B cell (primary cell): ENCODE data around the gene ASH1L. TPM values are rescaled to one million over a fixed set of nuclear protein-coding genes. Genes with fewer than 3 reads are reported as not detected.

Experiments used
- ATAC-seq: fragments of 200-7000 bp; cut with Tn5 transposase; one replicate; pipeline ENCODE4 v1.10.0; 2021; ENCODE audit warnings: low read depth, mild to moderate bottlenecking, moderate number of reproducible peaks, moderate library complexity
- CTCF ChIA-PET: fragments of 350-600 bp; sonication (Branson Sonifier 250); formaldehyde crosslinking; loops from one replicate; lab custom pipeline; 2021; ENCODE audit warnings: antibody characterized with exemption, inconsistent platforms; lab: Charles Lee
- POLR2A ChIA-PET: fragments of 350-600 bp; sonication (Branson Sonifier 250); formaldehyde crosslinking; loops from one replicate; lab custom pipeline; 2021; ENCODE audit warnings: antibody characterized with exemption; lab: Charles Lee
- DNase-seq: peaks from one replicate; pipeline ENCODE4 v3.0.0; 2013
- H2AFZ ChIP-seq: 2 replicates; pipeline ENCODE4 v1.6.1; 2012; ENCODE audit warnings: mild to moderate bottlenecking, low read depth, low read length; ENCODE audit not compliant: insufficient read depth, poor library complexity, severe bottlenecking
- H3K27ac ChIP-seq, 2 donors: 1 replicate in 1 of 2; 2 replicates in 1 of 2; pipeline ENCODE4 v1.5.1; 2012 to 2013; ENCODE audit warnings: low read length in 2 of 2, mild to moderate bottlenecking in 2 of 2, moderate library complexity in 1 of 2
- H3K27me3 ChIP-seq, 4 experiments: fragments of 200-600 bp in 1 of 4; sonication (generic) in 1 of 4; replicated peaks in 1 of 4; 1 replicate in 2 of 4; 2 replicates in 2 of 4; pipeline versions ENCODE4 v1.6.1 to v1.7.0; 2013 to 2016; ENCODE audit warnings: low read length in 3 of 4, mild to moderate bottlenecking in 2 of 4, mixed read lengths in 1 of 4, moderate library complexity in 1 of 4; ENCODE audit not compliant: insufficient read depth in 4 of 4, control insufficient read depth in 3 of 4; ENCODE audit errors: control extremely low read depth in 1 of 4
- H3K36me3 ChIP-seq, 2 experiments: replicated peaks in 1 of 2; 1 replicate in 1 of 2; 2 replicates in 1 of 2; pipeline versions ENCODE4 v1.6.1 to v1.7.1; 2013; ENCODE audit warnings: low read length in 1 of 2; ENCODE audit not compliant: insufficient read depth in 2 of 2, control insufficient read depth in 1 of 2; ENCODE audit errors: control extremely low read depth in 1 of 2, extremely low read depth in 1 of 2
- H3K4me1 ChIP-seq, 2 donors: fragments of 200-600 bp in 1 of 2; sonication (generic) in 1 of 2; 1 replicate in 1 of 2; 2 replicates in 1 of 2; pipeline versions ENCODE4 v1.5.1 to v1.6.1; 2013 to 2017; ENCODE audit warnings: low read length in 2 of 2; ENCODE audit not compliant: control insufficient read depth in 2 of 2, insufficient read depth in 2 of 2
- H3K4me2 ChIP-seq: replicated peaks from 2 replicates; pipeline ENCODE3; 2012; ENCODE audit warnings: mild to moderate bottlenecking, low read depth, low read length; ENCODE audit not compliant: poor library complexity, severe bottlenecking
- H3K4me3 ChIP-seq, 5 experiments: fragments of 200-600 bp in 1 of 5; sonication (generic) in 1 of 5; 1 replicate in 3 of 5; 2 replicates in 2 of 5; pipeline versions ENCODE4 v1.5.1 to v1.7.0; 2011 to 2016; ENCODE audit warnings: low read length in 4 of 5, mild to moderate bottlenecking in 4 of 5, low read depth in 2 of 5, control low read depth in 1 of 5, moderate library complexity in 1 of 5; ENCODE audit not compliant: insufficient read depth in 1 of 5; ENCODE audit errors: control extremely low read depth in 1 of 5, extremely low read depth in 1 of 5
- H3K79me2 ChIP-seq: fragments of 200-600 bp; sonication (generic); one replicate; pipeline ENCODE4 v1.6.0; 2016; ENCODE audit warnings: low read length; ENCODE audit not compliant: control insufficient read depth, insufficient read depth
- H3K9ac ChIP-seq: fragments of 200-600 bp; sonication (generic); 2 replicates; pipeline ENCODE4 v1.6.1; 2017; ENCODE audit warnings: mild to moderate bottlenecking, low read length, moderate library complexity
- H3K9me3 ChIP-seq, 3 donors: one replicate each; pipeline versions ENCODE4 v1.6.1 to v1.7.1; 2013; ENCODE audit warnings: low read length in 2 of 3; ENCODE audit not compliant: control insufficient read depth in 2 of 3, insufficient read depth in 1 of 3; ENCODE audit errors: control extremely low read depth in 1 of 3
- H4K20me1 ChIP-seq: 2 replicates; pipeline ENCODE4 v1.6.0; 2012; ENCODE audit warnings: mild to moderate bottlenecking, low read length; ENCODE audit not compliant: insufficient read depth, control insufficient read depth, poor library complexity, severe bottlenecking
- H3K27ac Mint-ChIP-seq: one replicate; pipeline ENCODE4 v1.8.0; 2021; ENCODE audit warnings: mixed read lengths
- H3K27me3 Mint-ChIP-seq: one replicate; pipeline ENCODE4 v1.8.0; 2021; ENCODE audit warnings: mixed read lengths
- H3K4me1 Mint-ChIP-seq: one replicate; pipeline ENCODE4 v1.8.0; 2021; ENCODE audit warnings: mixed read lengths
- H3K4me3 Mint-ChIP-seq: one replicate; pipeline ENCODE4 v1.8.0; 2021; ENCODE audit warnings: mixed read lengths
- H3K9me3 Mint-ChIP-seq: one replicate; pipeline ENCODE4 v1.8.0; 2022; ENCODE audit warnings: mixed read lengths; ENCODE audit not compliant: insufficient read depth
- EZH2 ChIP-seq: IDR thresholded peaks from 2 replicates; pipeline ENCODE4 v1.6.1; 2012; ENCODE audit warnings: borderline replicate concordance, low read depth, mild to moderate bottlenecking, moderate library complexity, low read length; ENCODE audit not compliant: insufficient read depth, poor library complexity, severe bottlenecking
- WGBS: methylation state at CpG from one replicate; pipeline ENCODE4 v1.1.5; 2013; ENCODE audit warnings: missing lambda C conversion rate; ENCODE audit not compliant: insufficient coverage; 5-methylcytosine and 5-hydroxymethylcytosine counted together
- intact Hi-C: fragments of 100-400 bp; cut with micrococcal nuclease; formaldehyde crosslinking; loops from one replicate; pipeline ENCODE4 v1.10.0; 2022
- polyA plus RNA-seq: library from polyadenylated mRNA; depleted of rRNA; stranded (reverse); fragments of >200 nt; gene quantifications from 2 replicates; pipeline ENCODE4 v1.2.3, GENCODE V29; 2012
- total RNA-seq, 2 donors: library from RNA; stranded (reverse); fragments of 120-200 nt in 1 of 2; gene quantifications; 1 replicate in 1 of 2; 2 replicates in 1 of 2; pipeline versions ENCODE4 v1.2.3 to v1.2.4, GENCODE V29; 2013 to 2022
- TF ChIP-seq, protein P1 (sequence below): fragments of 200-600 bp; IDR thresholded peaks from one replicate; pipeline ENCODE4 v1.8.0; 2022; ENCODE audit warnings: antibody characterized with exemption, mild to moderate bottlenecking

The ASH1L gene
- total and polyA plus RNA-seq, 2 donors (not counting 1 experiment from before 2014, with no cell fraction given), result 17.7 to 124 TPM

DNA sequence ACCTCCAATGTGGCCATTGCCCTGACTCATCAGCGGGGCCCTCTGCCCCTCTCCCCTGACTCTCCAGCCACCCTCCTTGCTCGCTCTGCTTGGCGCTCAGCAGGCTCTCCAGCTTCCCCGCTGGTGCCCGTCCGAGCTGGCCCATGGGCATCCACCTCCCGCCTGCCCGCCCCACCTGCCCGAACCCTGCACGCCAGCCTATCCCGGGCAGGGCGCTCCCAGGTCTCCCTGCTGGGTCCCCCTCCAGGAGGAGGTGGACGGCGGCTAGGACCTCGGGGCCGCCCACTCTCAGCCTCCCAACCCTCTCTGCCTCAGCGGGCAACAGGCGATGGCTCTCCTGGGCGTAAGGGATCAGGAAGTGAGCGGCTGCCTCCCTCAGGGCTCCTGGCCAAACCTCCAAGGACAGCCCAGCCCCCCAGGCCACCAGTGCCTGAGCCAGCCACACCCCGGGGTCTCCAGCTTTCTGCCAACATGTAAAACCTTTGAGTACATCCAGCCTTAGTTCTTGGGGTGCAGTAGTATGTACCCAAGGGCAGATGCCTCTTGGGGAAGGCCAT lies 274.5 kb downstream of the ASH1L start:
- ChIA-PET POLR2A (no interaction called here), CTCF (no interaction called here)
- Histone ChIP-seq H3K36me3 (no peaks in the 10 kb centered on the region), H3K4me2 (no peak overlapping the region), H3K79me2 (no peaks in the 10 kb centered on the region), H4K20me1 (no peaks in the 10 kb centered on the region), H3K9me3 (no peaks in the 10 kb centered on the region), H3K9ac (no peak overlapping the region), H3K4me3 (no peak overlapping the region), H3K4me1 (no peaks in the 10 kb centered on the region), H2AFZ (no peak overlapping the region), H3K27ac (no peak overlapping the region), H3K27me3 (no peaks in the 10 kb centered on the region)
- intact Hi-C loops, result no loop called here
- DNase-seq, result no peak
- WGBS, result 95% methylated on average over 21 of the region's 21 CpGs
- Mint-ChIP-seq H3K27ac (no peak overlapping the region), H3K9me3 (no peaks in the 10 kb centered on the region), H3K27me3 (peaks cover 5% of the 10 kb centered on the region), H3K4me1 (no peaks in the 10 kb centered on the region), H3K4me3 (no peak overlapping the region)
- TF ChIP-seq, protein P1, sequence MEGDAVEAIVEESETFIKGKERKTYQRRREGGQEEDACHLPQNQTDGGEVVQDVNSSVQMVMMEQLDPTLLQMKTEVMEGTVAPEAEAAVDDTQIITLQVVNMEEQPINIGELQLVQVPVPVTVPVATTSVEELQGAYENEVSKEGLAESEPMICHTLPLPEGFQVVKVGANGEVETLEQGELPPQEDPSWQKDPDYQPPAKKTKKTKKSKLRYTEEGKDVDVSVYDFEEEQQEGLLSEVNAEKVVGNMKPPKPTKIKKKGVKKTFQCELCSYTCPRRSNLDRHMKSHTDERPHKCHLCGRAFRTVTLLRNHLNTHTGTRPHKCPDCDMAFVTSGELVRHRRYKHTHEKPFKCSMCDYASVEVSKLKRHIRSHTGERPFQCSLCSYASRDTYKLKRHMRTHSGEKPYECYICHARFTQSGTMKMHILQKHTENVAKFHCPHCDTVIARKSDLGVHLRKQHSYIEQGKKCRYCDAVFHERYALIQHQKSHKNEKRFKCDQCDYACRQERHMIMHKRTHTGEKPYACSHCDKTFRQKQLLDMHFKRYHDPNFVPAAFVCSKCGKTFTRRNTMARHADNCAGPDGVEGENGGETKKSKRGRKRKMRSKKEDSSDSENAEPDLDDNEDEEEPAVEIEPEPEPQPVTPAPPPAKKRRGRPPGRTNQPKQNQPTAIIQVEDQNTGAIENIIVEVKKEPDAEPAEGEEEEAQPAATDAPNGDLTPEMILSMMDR, result no peak
- no peak for TF ChIP-seq EZH2
- ATAC-seq, result no peak

DNA sequence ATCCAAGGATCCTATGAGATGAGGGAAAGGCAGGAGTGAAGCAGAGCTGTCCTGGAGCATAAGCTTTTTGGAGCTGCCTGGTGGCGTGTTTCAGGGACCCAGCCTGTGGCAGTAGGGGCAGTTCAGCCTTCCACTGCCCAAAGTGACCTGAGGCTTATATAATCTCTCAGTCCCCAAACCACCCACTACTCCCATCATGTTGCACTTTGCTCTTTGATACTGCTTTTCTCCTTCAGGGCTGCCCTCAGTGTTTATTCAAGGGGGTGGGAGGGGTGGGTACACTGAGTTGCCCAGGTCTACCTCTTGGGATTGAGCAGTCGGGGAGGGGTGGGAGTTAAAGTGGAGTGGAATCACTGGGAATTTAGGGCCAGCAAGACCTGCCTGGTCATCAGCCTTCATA lies 276.1 kb downstream of the ASH1L start:
- Histone ChIP-seq H3K4me1 (no peaks in the 10 kb centered on the region), H4K20me1 (no peaks in the 10 kb centered on the region), H2AFZ (no peak overlapping the region), H3K9me3 (no peaks in the 10 kb centered on the region), H3K9ac (no peak overlapping the region), H3K4me2 (no peak overlapping the region), H3K79me2 (no peaks in the 10 kb centered on the region), H3K27ac (no peak overlapping the region), H3K4me3 (no peak overlapping the region), H3K27me3 (no peaks in the 10 kb centered on the region), H3K36me3 (no peaks in the 10 kb centered on the region)
- no peaks in the 10 kb centered on the region for H3K4me1 Mint-ChIP-seq
- WGBS, result 94% methylated on average over 1 of the region's 2 CpGs
- H3K27me3 Mint-ChIP-seq, result peaks cover 3% of the 10 kb centered on the region
- DNase-seq, result no peak
- intact Hi-C loops, result no loop called here
- H3K9me3 Mint-ChIP-seq, result no peaks in the 10 kb centered on the region
- H3K27ac Mint-ChIP-seq, result no peak overlapping the region
- ChIA-PET CTCF (no interaction called here), POLR2A (no interaction called here)
- TF ChIP-seq, protein P1, result no peak
- no peak for TF ChIP-seq EZH2
- no peak overlapping the region for H3K4me3 Mint-ChIP-seq
- ATAC-seq, result no peak
